SU-DHL-6 (cell line): ENCODE data around the gene ELMO1.

Experiments
- EZH2phosphoT487 ChIP-seq: fragments of 200-600 bp; sonication (generic), shearing (Covaris generic); conservative IDR thresholded peaks from 2 replicates; pipeline ENCODE4 v1.6.1; 2018; ENCODE audit warnings: mild to moderate bottlenecking, antibody characterized with exemption, low read length, moderate library complexity, mixed read lengths
- TF ChIP-seq, protein P1 (sequence below): fragments of 200-600 bp; sonication (generic); IDR thresholded peaks from one replicate; pipeline ENCODE4 v1.5.1; 2017; ENCODE audit warnings: antibody characterized with exemption, mild to moderate bottlenecking, low read length, moderate library complexity; ENCODE audit not compliant: insufficient read depth, poor library complexity, severe bottlenecking

DNA sequence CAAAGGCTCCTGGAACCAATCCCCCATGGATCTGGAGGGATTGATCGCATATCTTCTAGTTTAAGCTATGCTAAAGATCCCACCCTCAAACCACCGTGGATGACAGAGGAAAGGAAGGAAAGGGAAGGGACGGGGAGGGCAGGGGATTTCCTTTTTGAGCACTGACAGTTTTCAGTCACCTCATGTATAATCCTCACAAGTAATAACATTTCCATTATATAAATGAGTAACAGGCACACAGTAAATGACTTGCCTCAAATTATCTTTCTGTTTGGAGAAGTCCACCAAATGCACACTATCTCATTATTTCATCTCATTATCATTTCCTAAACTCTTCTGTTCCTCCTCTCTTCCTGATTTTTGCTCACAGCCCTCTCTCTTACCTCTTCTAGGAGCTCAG is 597.3 kb downstream of the ELMO1 start:
- TF ChIP-seq, protein P1, sequence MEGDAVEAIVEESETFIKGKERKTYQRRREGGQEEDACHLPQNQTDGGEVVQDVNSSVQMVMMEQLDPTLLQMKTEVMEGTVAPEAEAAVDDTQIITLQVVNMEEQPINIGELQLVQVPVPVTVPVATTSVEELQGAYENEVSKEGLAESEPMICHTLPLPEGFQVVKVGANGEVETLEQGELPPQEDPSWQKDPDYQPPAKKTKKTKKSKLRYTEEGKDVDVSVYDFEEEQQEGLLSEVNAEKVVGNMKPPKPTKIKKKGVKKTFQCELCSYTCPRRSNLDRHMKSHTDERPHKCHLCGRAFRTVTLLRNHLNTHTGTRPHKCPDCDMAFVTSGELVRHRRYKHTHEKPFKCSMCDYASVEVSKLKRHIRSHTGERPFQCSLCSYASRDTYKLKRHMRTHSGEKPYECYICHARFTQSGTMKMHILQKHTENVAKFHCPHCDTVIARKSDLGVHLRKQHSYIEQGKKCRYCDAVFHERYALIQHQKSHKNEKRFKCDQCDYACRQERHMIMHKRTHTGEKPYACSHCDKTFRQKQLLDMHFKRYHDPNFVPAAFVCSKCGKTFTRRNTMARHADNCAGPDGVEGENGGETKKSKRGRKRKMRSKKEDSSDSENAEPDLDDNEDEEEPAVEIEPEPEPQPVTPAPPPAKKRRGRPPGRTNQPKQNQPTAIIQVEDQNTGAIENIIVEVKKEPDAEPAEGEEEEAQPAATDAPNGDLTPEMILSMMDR, result no peak
- no peak for TF ChIP-seq EZH2phosphoT487
